Neutrophil (primary cell): Measurements from ENCODE around the gene PLEKHA7.
"Not testable (repeated sequence)": the region's sequence is repeated elsewhere in the genome, so short reads cannot be mapped to it uniquely, and the experiment has no call there.

ENCODE experiments used
- H3K27ac ChIP-seq: fragments of 200-600 bp; sonication (generic); 2 replicates; pipeline ENCODE4 v1.5.1; 2016; ENCODE audit warnings: mild to moderate bottlenecking, moderate library complexity
- H3K27me3 ChIP-seq: fragments of 200-600 bp; sonication (generic); 2 replicates; pipeline ENCODE4 v1.6.0; 2016; ENCODE audit warnings: mild to moderate bottlenecking
- H3K36me3 ChIP-seq: fragments of 200-600 bp; sonication (generic); 2 replicates; pipeline ENCODE4 v1.5.1; 2017
- H3K4me1 ChIP-seq, 2 experiments: fragments of 200-600 bp in 1 of 2; sonication (generic) in 1 of 2; 1 replicate in 1 of 2; 2 replicates in 1 of 2; pipeline versions ENCODE4 v1.5.1 to v1.6.1; 2013 to 2016; ENCODE audit warnings: low read depth in 1 of 2, low read length in 1 of 2, mild to moderate bottlenecking in 1 of 2, moderate library complexity in 1 of 2; ENCODE audit not compliant: control insufficient read depth in 1 of 2, insufficient read depth in 1 of 2
- H3K4me3 ChIP-seq, 2 experiments: fragments of 200-600 bp in 1 of 2; sonication (generic) in 1 of 2; 1 replicate in 1 of 2; 2 replicates in 1 of 2; pipeline ENCODE4 v1.5.1; 2013 to 2016; ENCODE audit warnings: low read depth in 1 of 2, low read length in 1 of 2, mild to moderate bottlenecking in 1 of 2, moderate library complexity in 1 of 2
- H3K9me3 ChIP-seq: fragments of 200-600 bp; sonication (generic); 2 replicates; pipeline ENCODE4 v1.5.1; 2016
- TF ChIP-seq, protein P1 (sequence below): fragments of 200-600 bp; sonication (generic); IDR thresholded peaks from 2 replicates; pipeline ENCODE4 v1.5.1; 2016; ENCODE audit warnings: antibody characterized with exemption

PLEKHA7 gene

DNA sequence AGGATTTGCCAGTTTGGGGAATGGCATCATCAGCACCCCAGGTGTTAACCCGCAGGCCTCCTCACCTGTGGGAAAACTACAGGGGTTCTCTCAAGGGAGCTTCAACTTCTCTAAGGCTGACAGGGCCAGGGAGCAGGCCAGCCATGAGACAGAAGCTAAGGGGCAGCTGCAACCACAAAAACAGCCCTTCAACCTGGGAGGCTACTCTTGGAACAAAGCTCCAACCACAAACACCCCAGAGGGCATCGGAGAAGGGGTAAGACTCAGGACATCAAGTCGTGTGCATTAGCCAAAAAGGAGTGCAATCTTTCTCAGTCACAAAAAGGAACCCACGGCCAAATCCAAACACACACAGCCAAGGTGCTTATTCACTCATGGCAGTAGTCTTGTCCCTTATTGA lies 103.0 kb downstream of the PLEKHA7 start:
- TF ChIP-seq, protein P1, sequence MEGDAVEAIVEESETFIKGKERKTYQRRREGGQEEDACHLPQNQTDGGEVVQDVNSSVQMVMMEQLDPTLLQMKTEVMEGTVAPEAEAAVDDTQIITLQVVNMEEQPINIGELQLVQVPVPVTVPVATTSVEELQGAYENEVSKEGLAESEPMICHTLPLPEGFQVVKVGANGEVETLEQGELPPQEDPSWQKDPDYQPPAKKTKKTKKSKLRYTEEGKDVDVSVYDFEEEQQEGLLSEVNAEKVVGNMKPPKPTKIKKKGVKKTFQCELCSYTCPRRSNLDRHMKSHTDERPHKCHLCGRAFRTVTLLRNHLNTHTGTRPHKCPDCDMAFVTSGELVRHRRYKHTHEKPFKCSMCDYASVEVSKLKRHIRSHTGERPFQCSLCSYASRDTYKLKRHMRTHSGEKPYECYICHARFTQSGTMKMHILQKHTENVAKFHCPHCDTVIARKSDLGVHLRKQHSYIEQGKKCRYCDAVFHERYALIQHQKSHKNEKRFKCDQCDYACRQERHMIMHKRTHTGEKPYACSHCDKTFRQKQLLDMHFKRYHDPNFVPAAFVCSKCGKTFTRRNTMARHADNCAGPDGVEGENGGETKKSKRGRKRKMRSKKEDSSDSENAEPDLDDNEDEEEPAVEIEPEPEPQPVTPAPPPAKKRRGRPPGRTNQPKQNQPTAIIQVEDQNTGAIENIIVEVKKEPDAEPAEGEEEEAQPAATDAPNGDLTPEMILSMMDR, result no peak

DNA sequence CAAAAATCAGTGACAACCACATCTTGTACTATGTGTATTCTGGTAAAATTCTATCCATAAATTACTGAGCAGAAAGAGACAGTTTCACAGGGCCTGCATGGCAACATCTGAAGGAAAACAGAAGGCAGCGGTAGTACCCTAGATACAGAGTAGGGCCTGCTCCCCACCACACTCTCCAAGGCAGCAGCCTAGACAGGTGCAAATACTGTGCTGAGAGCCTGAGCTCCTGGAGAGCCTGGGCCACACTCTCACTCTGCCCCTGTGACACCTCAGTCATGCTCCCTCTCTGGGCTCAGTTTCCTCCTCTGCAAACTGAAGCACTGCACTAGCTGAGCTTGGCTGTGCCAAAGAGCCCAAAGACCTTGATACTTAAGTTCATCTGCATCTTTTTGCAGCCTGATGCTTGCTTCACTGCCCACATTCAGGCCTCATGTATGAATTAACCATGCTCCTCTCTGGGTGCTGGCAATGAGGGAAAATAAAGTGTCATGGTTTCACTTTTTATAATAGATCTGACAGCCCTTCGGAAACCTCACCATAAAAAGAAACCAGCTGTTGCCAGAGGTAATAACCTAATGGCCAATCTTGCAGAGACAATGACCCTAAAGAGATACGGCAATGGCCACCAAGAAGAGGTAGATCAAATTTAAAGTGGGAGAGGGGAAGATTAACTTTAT lies 104.7 kb downstream of the PLEKHA7 start:
- TF ChIP-seq, protein P1, result no peak
- H3K36me3 ChIP-seq, result no peaks in the 10 kb centered on the region
- H3K27me3 ChIP-seq, result no peaks in the 10 kb centered on the region
- no peaks in the 10 kb centered on the region for H3K4me1 ChIP-seq
- H3K4me3 ChIP-seq, result no peak overlapping the region
- H3K27ac ChIP-seq, result no peak overlapping the region
- no peaks in the 10 kb centered on the region for H3K9me3 ChIP-seq

More for the DNA sequence above, 103.0 kb downstream of the PLEKHA7 start:
- Histone ChIP-seq H3K27ac (no peak overlapping the region), H3K4me1 (no peaks in the 10 kb centered on the region), H3K36me3 (no peaks in the 10 kb centered on the region), H3K9me3 (no peaks in the 10 kb centered on the region), H3K27me3 (no peaks in the 10 kb centered on the region), H3K4me3 (no peak overlapping the region)

DNA sequence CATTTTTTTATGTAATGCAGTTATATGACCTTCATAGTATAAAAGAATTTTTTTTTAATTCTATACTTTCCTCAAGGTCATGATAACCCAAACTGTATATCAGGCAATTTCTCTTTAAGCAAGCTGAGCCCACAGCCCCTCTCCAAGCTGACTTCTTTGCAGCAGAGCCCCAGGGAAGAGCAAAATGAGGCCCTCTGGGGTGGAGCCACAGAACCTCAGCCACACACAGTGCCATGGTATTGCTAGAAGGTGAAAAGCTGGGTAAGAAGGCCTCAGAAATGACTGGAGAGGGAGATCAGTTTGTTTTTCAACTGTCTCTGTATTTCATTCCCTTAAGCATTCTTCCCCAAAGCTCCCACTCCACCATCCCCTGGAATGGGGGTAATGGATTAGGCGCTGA lies 108.8 kb downstream of the PLEKHA7 start:
- no peaks in the 10 kb centered on the region for H3K4me1 ChIP-seq
- TF ChIP-seq, protein P1, result no peak
- H3K4me3 ChIP-seq, result no peak overlapping the region
- H3K27ac ChIP-seq, result no peak overlapping the region
- no peaks in the 10 kb centered on the region for H3K27me3 ChIP-seq
- H3K36me3 ChIP-seq, result no peaks in the 10 kb centered on the region
- no peaks in the 10 kb centered on the region for H3K9me3 ChIP-seq

DNA sequence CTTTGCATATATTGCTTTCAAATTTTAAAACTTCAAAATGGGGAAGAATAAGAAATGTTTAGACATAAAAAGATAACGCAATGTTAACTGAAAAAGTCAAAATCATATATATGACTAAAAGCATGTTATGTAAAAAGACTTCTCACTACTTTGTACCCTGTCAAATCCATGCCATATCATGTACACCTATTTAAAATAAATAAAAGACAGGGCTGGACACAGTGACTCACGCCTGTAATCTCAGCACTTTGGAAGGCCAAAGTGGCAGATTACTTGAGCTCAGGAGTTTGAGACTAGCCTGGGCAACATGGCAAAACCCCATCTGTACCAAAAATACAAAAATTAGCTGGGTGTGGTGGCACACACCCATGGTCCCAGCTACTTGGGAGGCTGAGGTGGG lies 109.5 kb downstream of the PLEKHA7 start:
- H3K36me3 ChIP-seq, H3K4me3 ChIP-seq, H3K27me3 ChIP-seq, H3K4me1 ChIP-seq, H3K9me3 ChIP-seq, H3K27ac ChIP-seq: not testable (repeated sequence)

DNA sequence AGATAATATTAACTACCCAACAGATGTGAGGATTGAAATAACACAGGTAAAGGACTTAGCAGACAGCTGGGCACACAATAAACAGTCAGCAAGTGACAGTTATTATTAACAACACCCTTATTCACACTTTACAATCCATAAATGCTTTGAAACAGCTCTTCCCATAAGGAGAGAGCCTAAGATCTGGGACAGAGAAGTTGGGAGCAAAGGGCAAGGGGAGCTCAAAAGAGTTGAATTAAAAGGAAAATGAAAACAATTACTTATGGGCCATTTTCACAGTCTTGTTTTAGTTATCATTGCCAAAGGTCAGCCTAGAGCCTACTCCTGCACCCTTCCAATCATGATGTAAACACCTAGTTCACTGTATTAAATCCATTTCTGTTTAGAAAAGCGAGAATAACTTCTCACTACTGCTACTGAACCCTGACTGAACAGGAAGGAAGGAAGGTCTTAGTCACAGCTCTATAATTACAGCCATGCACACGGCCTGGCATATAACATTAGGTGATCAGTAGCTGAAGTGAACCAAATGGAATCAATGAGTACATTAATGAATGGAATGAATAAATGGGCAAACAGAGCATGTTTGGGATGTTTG lies 111.3 kb downstream of the PLEKHA7 start:
- Histone ChIP-seq H3K4me1 (peaks cover 0 to 2% of the 10 kb centered on the region in 2 experiments), H3K36me3 (no peaks in the 10 kb centered on the region), H3K4me3 (no peak overlapping the region), H3K9me3 (no peaks in the 10 kb centered on the region), H3K27me3 (no peaks in the 10 kb centered on the region), H3K27ac (no peak overlapping the region)
- TF ChIP-seq, protein P1, result no peak

DNA sequence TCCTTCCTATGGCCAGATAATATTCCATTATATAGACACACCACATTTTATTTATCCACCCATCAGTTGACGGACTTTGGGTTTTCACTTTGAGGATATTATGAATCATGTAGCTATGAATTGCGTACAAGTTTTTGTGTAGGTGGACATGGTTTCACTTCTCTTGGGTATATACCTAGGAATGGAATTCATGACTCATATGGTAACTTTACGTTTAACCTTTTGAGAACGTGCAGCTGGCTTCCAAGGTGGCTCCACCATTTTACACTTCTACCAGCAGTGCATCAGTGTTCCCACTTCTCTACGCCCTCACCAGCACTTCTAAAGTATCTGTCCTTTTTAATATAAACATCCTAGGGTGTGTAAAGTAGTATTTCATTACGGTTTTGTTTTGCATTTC lies 112.0 kb downstream of the PLEKHA7 start:
- TF ChIP-seq, protein P1, result no peak
- Histone ChIP-seq H3K9me3 (no peaks in the 10 kb centered on the region), H3K27me3 (no peaks in the 10 kb centered on the region), H3K27ac (no peak overlapping the region), H3K4me3 (no peak overlapping the region), H3K4me1 (peaks cover 6 to 9% of the 10 kb centered on the region in 2 experiments), H3K36me3 (no peaks in the 10 kb centered on the region)
